ENCODE data around the gene SUMO3. TPM values are rescaled to one million over a fixed set of nuclear protein-coding genes. Genes with fewer than 3 reads are reported as not detected.

The SUMO3 gene
- total and polyA plus RNA-seq, 2 donors (not counting 3 experiments of a cell fraction or from before 2014, with no cell fraction given) = 102 to 123 TPM

GRCh38 chr21:44842721-44843445 is 25.0 kb upstream of the SUMO3 start:
- DNase-seq (ENCODE audit: low read depth, low spot score) (no peak), FAIRE-seq (no peak)
- H3K27me3 ChIP-seq (ENCODE audit: control insufficient read depth in 2 of 2, insufficient read depth in 2 of 2, low read length in 2 of 2) = peaks cover 2 to 4% of the 10 kb centered on the region in 2 experiments
- H3K9me3 ChIP-seq (replicated peaks; ENCODE audit: control insufficient read depth, insufficient read depth, low read length) = no peaks in the 10 kb centered on the region
- no peak overlapping the region for H3K4me3 ChIP-seq (replicated peaks in 1 of 3; ENCODE audit: insufficient read depth in 1 of 3, low read depth in 1 of 3, low read length in 3 of 3)
- H4K20me1 ChIP-seq (replicated peaks; ENCODE audit: control insufficient read depth, extremely low read depth, insufficient read depth, low read length) = no peaks in the 10 kb centered on the region
- CTCF ChIA-PET = no interaction called here
- H3K36me3 ChIP-seq (ENCODE audit: control insufficient read depth in 2 of 2, extremely low read depth in 1 of 2, insufficient read depth in 2 of 2, low read length in 2 of 2) = no peaks in the 10 kb centered on the region
- H3K9me1 ChIP-seq (replicated peaks; ENCODE audit: control insufficient read depth, extremely low read depth, insufficient read depth, low read length) = no peaks in the 10 kb centered on the region
- no peak overlapping the region for H3K27ac ChIP-seq (ENCODE audit: insufficient read depth, low read depth, low read length)
- H3K9ac ChIP-seq (replicated peaks; ENCODE audit: extremely low read depth, insufficient read depth, low read length) = no peak overlapping the region
- no TSS peak for BruUV-seq (replicated peaks)
- TF ChIP-seq POLR2A (IDR thresholded peaks at IDR 0.05; ENCODE audit: low read depth, low read length) = no peak
- no peak for TF ChIP-seq MAX (IDR thresholded peaks at IDR 0.05; ENCODE audit: insufficient read depth, insufficient read length)
- TF ChIP-seq MYC (IDR thresholded peaks at IDR 0.05; ENCODE audit: low read depth, low read length) = no peak
- no peak for TF ChIP-seq GATA2 (IDR thresholded peaks at IDR 0.05; ENCODE audit: insufficient read depth, insufficient read length, low read depth, low read length)
- no peak for TF ChIP-seq POLR2AphosphoS5 (IDR thresholded peaks at IDR 0.05; ENCODE audit: insufficient read depth, low read depth, low read length)
- TF ChIP-seq CTCF (IDR thresholded peaks at IDR 0.05; ENCODE audit: extremely low read depth in 1 of 2, insufficient read depth in 1 of 2, low read depth in 1 of 2, low read length in 2 of 2) = no peak
- no peak for TF ChIP-seq EZH2 (IDR thresholded peaks at IDR 0.05; ENCODE audit: borderline replicate concordance, low read depth, low read length, severe bottlenecking)
- no peak for TF ChIP-seq JUN (IDR thresholded peaks at IDR 0.05; ENCODE audit: borderline replicate concordance, insufficient read depth, insufficient read length, low read depth)
- TF ChIP-seq FOS (IDR thresholded peaks at IDR 0.05; ENCODE audit: borderline replicate concordance, insufficient read depth, low read length) = no peak
- no peak overlapping the region for H3K4me2 ChIP-seq (ENCODE audit: insufficient read depth, low read length)
- peaks cover 16% of the 10 kb centered on the region for H3K4me1 ChIP-seq (ENCODE audit: control insufficient read depth, extremely low read depth, insufficient read depth, low read length)
- dilution Hi-C loops (cut with MboI; ENCODE audit: extremely low pct_ligation_motif_present, low sequenced_read_pairs) (no loop called here), intact Hi-C loops (cut with micrococcal nuclease) (no loop called here)
- POLR2A ChIA-PET = no interaction called here
- H3K79me2 ChIP-seq (ENCODE audit: control insufficient read depth, insufficient read depth, low read length) = no peaks in the 10 kb centered on the region
- no peak overlapping the region for H2AFZ ChIP-seq (ENCODE audit: low read depth, low read length)

All from endothelial cell of umbilical vein (primary cell).